Measurements from ENCODE around the gene KCNE1. TPM values are rescaled to one million over a fixed set of nuclear protein-coding genes. Genes with fewer than 3 reads are reported as not detected.

The KCNE1 gene
- total and polyA plus RNA-seq, 10 of the 15 experiments (the other 5 are each of a cell fraction or from before 2014, with no cell fraction given), result 0.06 to 0.18 (median 0.09) TPM; not detected in 5

GRCh38 chr21:34510148-34511142 is 1.6 kb downstream of the KCNE1 start (continued):
- TF ChIP-seq SPI1 (IDR thresholded peaks at IDR 0.05; ENCODE audit: borderline replicate concordance, insufficient read depth, low read depth, low read length) (peak; percentile 39; the same call in 1 of the 2 replicates), CREM (IDR thresholded peaks at IDR 0.05; ENCODE audit: low read depth) (0 out of 2 replicates have a peak, but pooled peaks have one; percentile 23)

GRCh38 chr21:34509151-34509550 is 2.9 kb downstream of the KCNE1 start:
- WGBS (ENCODE audit: insufficient coverage, insufficient replicate concordance, low lambda C conversion rate, missing lambda C conversion rate), result 54% methylated on average over 4 of the region's 4 CpGs
- H3K4me1 ChIP-seq (ENCODE audit: control insufficient read depth, insufficient read depth, low read length), result no peaks in the 10 kb centered on the region
- RAD21 ChIA-PET (ENCODE audit: unreplicated experiment), result interaction anchor here (1.1 to 6.3 kb wide), 5 partner anchors 73 to 122 kb away, joined by 4 to 59 read pairs (median 9); no protein-coding TSS in a partner anchor
- CTCF ChIA-PET, result interaction anchor here (1.0 to 13.6 kb wide), 8 partner anchors 11 to 123 kb away, joined by 3 to 216 read pairs (median 6); no protein-coding TSS in a partner anchor
- H3K4me3 ChIP-seq, result no peak overlapping the region
- SMC1A ChIA-PET (ENCODE audit: uncharacterized antibody, unreplicated experiment), result interaction anchor here (0.7 to 3.0 kb wide), 5 partner anchors 17 to 103 kb away, joined by 3 to 9 read pairs (median 4); no protein-coding TSS in a partner anchor
- no peak overlapping the region for H3K27ac ChIP-seq (ENCODE audit: control insufficient read depth, insufficient read depth)
- no TSS peak for BruUV-seq (replicated peaks)
- FAIRE-seq, result no peak
- H3K36me3 ChIP-seq (ENCODE audit: control insufficient read depth in 2 of 2, insufficient read depth in 2 of 2, low read length in 1 of 2), result no peaks in the 10 kb centered on the region
- H3K79me2 ChIP-seq (ENCODE audit: control insufficient read depth, insufficient read depth, low read length), result no peaks in the 10 kb centered on the region
- peak; percentile 55 for ATAC-seq
- intact Hi-C loops (cut with micrococcal nuclease; ENCODE audit: unreplicated experiment) (no loop called here), in situ Hi-C loops (cut with MboI) (no loop called here)
- H3K27me3 ChIP-seq (replicated peaks in 1 of 2; ENCODE audit: control insufficient read depth in 2 of 2, insufficient read depth in 2 of 2, low read length in 1 of 2), result no peaks in the 10 kb centered on the region
- POLR2A ChIA-PET, result no interaction called here
- H3K4me2 ChIP-seq (ENCODE audit: control insufficient read depth, insufficient read depth), result no peak overlapping the region
- no peaks in the 10 kb centered on the region for H4K20me1 ChIP-seq (ENCODE audit: control insufficient read depth, insufficient read depth)
- peak; percentile 28 to 57 (median 38); a peak in 2 of 6 replicates for TF ChIP-seq CTCF (IDR thresholded peaks at IDR 0.05 in 2 of 3, conservative IDR thresholded peaks at IDR 0.05 in 1 of 3; ENCODE audit: control insufficient read depth in 2 of 3, extremely low read depth in 1 of 3, insufficient read depth in 1 of 3, low read depth in 3 of 3, low read length in 3 of 3)
- no peak for TF ChIP-seq LARP7 (IDR thresholded peaks at IDR 0.05)
- peak; percentile 28; the same call in 1 of the 2 replicates for TF ChIP-seq RAD21 (IDR thresholded peaks at IDR 0.05; ENCODE audit: insufficient read depth, low read depth, low read length)
- no peak for TF ChIP-seq SIN3A (IDR thresholded peaks at IDR 0.05; ENCODE audit: low read depth, low read length)
- TF ChIP-seq SMC3 (IDR thresholded peaks at IDR 0.05; ENCODE audit: borderline replicate concordance, low read length), result peak; percentile 51
- TF ChIP-seq SREBF2 (IDR thresholded peaks at IDR 0.05; ENCODE audit: low read length), result no peak
- no peak for DNase-seq (ENCODE audit: low read depth, low spot score)
- H2AFZ ChIP-seq (ENCODE audit: control insufficient read depth, low read depth, low read length), result no peak overlapping the region
- no peak overlapping the region for H3K9ac ChIP-seq (ENCODE audit: control insufficient read depth, insufficient read depth, low read length)
- H3K9me3 ChIP-seq (replicated peaks; ENCODE audit: control insufficient read depth, insufficient read depth, low read length), result no peaks in the 10 kb centered on the region

Measured in GM12878 (cell line).